GM12873 (cell line): ENCODE measurements around the gene ANO7.

Experiments
- TF ChIP-seq, protein P1 (sequence below): IDR thresholded peaks from 2 replicates; pipeline ENCODE4 v1.5.1; 2012; ENCODE audit warnings: low read depth, mild to moderate bottlenecking, moderate library complexity, low read length, control low read depth; ENCODE audit not compliant: insufficient read depth; ENCODE audit errors: missing control alignments

ANO7 gene

GRCh38 chr2:241159116-241159515 is 29.4 kb upstream of the ANO7 start:
- TF ChIP-seq, protein P1, sequence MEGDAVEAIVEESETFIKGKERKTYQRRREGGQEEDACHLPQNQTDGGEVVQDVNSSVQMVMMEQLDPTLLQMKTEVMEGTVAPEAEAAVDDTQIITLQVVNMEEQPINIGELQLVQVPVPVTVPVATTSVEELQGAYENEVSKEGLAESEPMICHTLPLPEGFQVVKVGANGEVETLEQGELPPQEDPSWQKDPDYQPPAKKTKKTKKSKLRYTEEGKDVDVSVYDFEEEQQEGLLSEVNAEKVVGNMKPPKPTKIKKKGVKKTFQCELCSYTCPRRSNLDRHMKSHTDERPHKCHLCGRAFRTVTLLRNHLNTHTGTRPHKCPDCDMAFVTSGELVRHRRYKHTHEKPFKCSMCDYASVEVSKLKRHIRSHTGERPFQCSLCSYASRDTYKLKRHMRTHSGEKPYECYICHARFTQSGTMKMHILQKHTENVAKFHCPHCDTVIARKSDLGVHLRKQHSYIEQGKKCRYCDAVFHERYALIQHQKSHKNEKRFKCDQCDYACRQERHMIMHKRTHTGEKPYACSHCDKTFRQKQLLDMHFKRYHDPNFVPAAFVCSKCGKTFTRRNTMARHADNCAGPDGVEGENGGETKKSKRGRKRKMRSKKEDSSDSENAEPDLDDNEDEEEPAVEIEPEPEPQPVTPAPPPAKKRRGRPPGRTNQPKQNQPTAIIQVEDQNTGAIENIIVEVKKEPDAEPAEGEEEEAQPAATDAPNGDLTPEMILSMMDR = no peak

GRCh38 chr2:241160318-241160717 is 28.2 kb upstream of the ANO7 start:
- TF ChIP-seq, protein P1 = no peak

GRCh38 chr2:241161646-241162281 is 26.7 kb upstream of the ANO7 start:
- TF ChIP-seq, protein P1 = no peak

GRCh38 chr2:241163601-241164118 is 24.8 kb upstream of the ANO7 start:
- TF ChIP-seq, protein P1 = no peak

- TF ChIP-seq, protein P1 = no peak
These were observed 20.1 kb upstream of the ANO7 start for GRCh38 chr2:241168366-241168765.

- TF ChIP-seq, protein P1 = no peak
These were observed 14.9 kb upstream of the ANO7 start for GRCh38 chr2:241173557-241173956.

DNA sequence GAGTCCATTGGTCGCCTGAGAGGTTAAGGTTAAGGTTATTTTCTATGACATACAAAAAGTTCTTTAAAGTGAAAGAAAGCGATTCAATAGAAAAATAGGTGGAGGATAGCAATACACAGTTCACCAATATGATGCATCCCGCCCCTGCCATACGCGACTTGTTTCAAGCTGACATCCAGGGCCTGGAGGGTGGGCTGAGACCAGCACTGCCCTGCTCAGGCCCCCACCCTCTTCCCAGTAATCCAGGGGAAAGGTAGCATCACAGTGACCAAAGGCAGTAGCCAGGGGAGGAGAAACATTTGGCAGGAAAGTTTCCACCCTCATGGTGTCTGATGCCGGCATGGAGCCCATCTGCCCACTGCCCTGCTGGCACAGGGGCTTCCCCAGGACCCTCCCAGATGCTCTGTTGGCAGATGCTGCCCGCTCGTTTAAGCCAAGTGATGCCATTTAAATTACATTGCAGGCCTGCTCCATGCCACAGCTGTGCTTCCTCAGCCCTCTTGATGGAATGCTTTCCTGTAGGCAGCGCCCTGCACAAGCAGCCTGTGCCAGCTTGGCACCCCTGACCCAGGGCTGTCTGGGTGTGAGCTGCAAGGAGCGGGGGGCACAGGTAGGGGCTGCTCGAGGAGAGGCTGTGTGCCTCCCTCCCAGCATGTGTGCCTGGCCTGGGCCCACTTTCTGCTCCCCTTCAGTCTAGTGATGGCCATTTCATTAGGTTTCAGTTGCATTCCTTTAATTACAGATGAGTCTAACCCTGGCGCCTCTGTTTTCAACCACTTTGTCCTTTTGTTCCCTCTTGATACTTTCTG is 10.7 kb upstream of the ANO7 start:
- TF ChIP-seq, protein P1 = no peak
